PC-3 (cell line): ENCODE results near the gene SEMA3A. TPM values are rescaled to one million over a fixed set of nuclear protein-coding genes. Genes with fewer than 3 reads are reported as not detected.

Source experiments
- ATAC-seq: fragments of 200-7000 bp; cut with Tn5 transposase; 2 replicates; pipeline ENCODE4 v1.9.1; 2020; ENCODE audit warnings: mild to moderate bottlenecking, moderate library complexity
- BruUV-seq: library from RNA; stranded (reverse); fragments of 400-500 nt; replicated peaks from 2 replicates; lab custom pipeline; 2021; lab: Mats Ljungman, UMichigan
- CTCF ChIA-PET: fragments of 300-600 bp; sonication (Branson Sonifier 250); formaldehyde crosslinking; loops from one replicate; lab custom pipeline; 2022; ENCODE audit warnings: antibody characterized with exemption; lab: Charles Lee
- POLR2A ChIA-PET: fragments of 300-600 bp; sonication (Branson Sonifier 250); formaldehyde crosslinking; loops from one replicate; lab custom pipeline; 2022; ENCODE audit warnings: antibody characterized with exemption; ENCODE audit not compliant: unreplicated experiment; lab: Charles Lee
- DNase-seq: peaks from one replicate; pipeline ENCODE4 v3.0.0-alpha.2; 2015
- H2AFZ ChIP-seq: fragments of 300-600 bp; sonication (generic); 2 replicates; pipeline ENCODE4 v1.6.0; 2016; ENCODE audit warnings: antibody characterized with exemption, low read length
- H3F3A ChIP-seq: fragments of 300-600 bp; sonication (generic); one replicate; pipeline ENCODE4 v1.6.0; 2017; ENCODE audit warnings: antibody characterized with exemption, low read length, control low read depth, mild to moderate bottlenecking; ENCODE audit not compliant: unreplicated experiment
- H3K27ac ChIP-seq: fragments of 300-600 bp; sonication (generic); 2 replicates; pipeline ENCODE4 v1.5.1; 2016; ENCODE audit warnings: mild to moderate bottlenecking, low read length
- H3K27me3 ChIP-seq: fragments of 300-600 bp; sonication (generic); 2 replicates; pipeline ENCODE4 v1.6.1; 2016; ENCODE audit warnings: low read length, mixed read lengths
- H3K36me3 ChIP-seq: fragments of 300-600 bp; sonication (generic); 2 replicates; pipeline ENCODE4 v1.6.1; 2016; ENCODE audit warnings: low read depth, mixed run types, low read length, mixed read lengths
- H3K4me1 ChIP-seq: fragments of 300-600 bp; sonication (generic); 2 replicates; pipeline ENCODE4 v1.5.1; 2016; ENCODE audit warnings: low read length; ENCODE audit not compliant: insufficient read depth
- H3K4me2 ChIP-seq: fragments of 300-600 bp; sonication (generic); 2 replicates; pipeline ENCODE4 v1.6.0; 2016; ENCODE audit warnings: low read length
- H3K4me3 ChIP-seq: fragments of 300-600 bp; sonication (generic); 2 replicates; pipeline ENCODE4 v1.5.1; 2016; ENCODE audit warnings: mild to moderate bottlenecking, low read length, mixed read lengths
- H3K79me2 ChIP-seq: fragments of 300-600 bp; sonication (generic); 2 replicates; pipeline ENCODE4 v1.6.1; 2017; ENCODE audit warnings: low read length, mixed read lengths
- H3K9ac ChIP-seq: fragments of 300-600 bp; sonication (generic); 2 replicates; pipeline ENCODE4 v1.6.0; 2016; ENCODE audit warnings: mild to moderate bottlenecking, low read length
- H3K9me2 ChIP-seq: fragments of 300-600 bp; sonication (generic); replicated peaks from 2 replicates; pipeline ENCODE4 v1.6.1; 2016; ENCODE audit warnings: mixed run types, low read length, mixed read lengths
- H3K9me3 ChIP-seq: fragments of 300-600 bp; sonication (generic); 2 replicates; pipeline ENCODE4 v1.6.1; 2016; ENCODE audit warnings: low read length, mixed read lengths
- H4K20me1 ChIP-seq: fragments of 300-600 bp; sonication (generic); 2 replicates; pipeline ENCODE4 v1.6.1; 2016; ENCODE audit warnings: low read length, mixed read lengths
- CTCF ChIP-seq: fragments of 300-600 bp; sonication (generic); conservative IDR thresholded peaks from 2 replicates; pipeline ENCODE4 v1.5.1; 2017; ENCODE audit warnings: antibody characterized with exemption, low read depth, mild to moderate bottlenecking, low read length
- EZH2 ChIP-seq: fragments of 300-600 bp; sonication (generic); IDR thresholded peaks from one replicate; pipeline ENCODE4 v1.6.1; 2017; ENCODE audit warnings: antibody characterized with exemption, mild to moderate bottlenecking, low read length; ENCODE audit not compliant: unreplicated experiment
- EZH2phosphoT487 ChIP-seq: fragments of 300-600 bp; sonication (generic); IDR thresholded peaks from 2 replicates; pipeline ENCODE4 v1.6.1; 2018; ENCODE audit warnings: mild to moderate bottlenecking, antibody characterized with exemption, low read length, borderline replicate concordance
- intact Hi-C: fragments of 100-400 bp; cut with micrococcal nuclease; formaldehyde crosslinking; loops from 2 replicates; pipeline ENCODE4 v1.9.0; 2023
- total RNA-seq: library from RNA; depleted of rRNA; stranded (reverse); fragments of >200 nt; gene quantifications from 2 replicates; pipeline ENCODE4 v1.2.3, GENCODE V29; 2014

SEMA3A gene
- total RNA-seq, 1 experiment from 2014 or later, result 16.9 TPM

- intact Hi-C loops, result loop anchor here (1.0 to 10.0 kb wide), 5 partner anchors 181 to 830 kb away; no protein-coding TSS in a partner anchor
- CTCF ChIA-PET, result no interaction called here
- Histone ChIP-seq H3K9me2 (no peaks in the 10 kb centered on the region), H4K20me1 (no peaks in the 10 kb centered on the region), H3K4me3 (peak overlapping the region; percentile 79), H3K27ac (peak overlapping the region; percentile 94), H3K27me3 (no peaks in the 10 kb centered on the region), H3K9me3 (no peaks in the 10 kb centered on the region), H3K36me3 (no peaks in the 10 kb centered on the region), H3F3A (no peaks in the 10 kb centered on the region), H3K4me1 (peaks cover 66% of the 10 kb centered on the region), H3K9ac (peak overlapping the region; percentile 96), H2AFZ (no peak overlapping the region), H3K4me2 (peak overlapping the region; percentile 81), H3K79me2 (peaks cover 75% of the 10 kb centered on the region)
- BruUV-seq, result no TSS peak
- ATAC-seq, result no peak
- POLR2A ChIA-PET, result no interaction called here
- no peak for TF ChIP-seq EZH2phosphoT487
- TF ChIP-seq CTCF, result no peak
- no peak for TF ChIP-seq EZH2
- DNase-seq, result peak; percentile 15
Measured at GRCh38 chr7:84191261-84191660, 3.3 kb downstream of the SEMA3A start.

- TF ChIP-seq EZH2 (no peak), EZH2phosphoT487 (no peak), CTCF (no peak)
Measured at GRCh38 chr7:84190016-84190705, 4.4 kb downstream of the SEMA3A start.

More at GRCh38 chr7:84190016-84190705, 4.4 kb downstream of the SEMA3A start:
- no TSS peak for BruUV-seq
- Histone ChIP-seq H3K9me3 (no peaks in the 10 kb centered on the region), H3K4me3 (peak overlapping the region; percentile 55), H3K4me1 (peaks cover 57% of the 10 kb centered on the region), H3K79me2 (peaks cover 86% of the 10 kb centered on the region), H2AFZ (no peak overlapping the region), H3K27me3 (no peaks in the 10 kb centered on the region), H3K9ac (peak overlapping the region; percentile 96), H3F3A (no peaks in the 10 kb centered on the region), H3K27ac (peak overlapping the region; percentile 94), H3K9me2 (no peaks in the 10 kb centered on the region), H3K4me2 (peak overlapping the region; percentile 70), H3K36me3 (no peaks in the 10 kb centered on the region), H4K20me1 (no peaks in the 10 kb centered on the region)
- CTCF ChIA-PET, result interaction anchor here (0.6 kb wide), 1 partner anchor 240 kb away, joined by 3 read pairs; no protein-coding TSS in a partner anchor
- peak; percentile 86 for DNase-seq
- intact Hi-C loops, result loop anchor here (1.0 to 10.0 kb wide), 5 partner anchors 168 to 425 kb away; no protein-coding TSS in a partner anchor
- POLR2A ChIA-PET, result interaction anchor here (0.6 kb wide), 1 partner anchor 29 kb away, joined by 4 read pairs; no protein-coding TSS in a partner anchor
- ATAC-seq, result peak; percentile 51
